ENCODE data around the gene CYB561D1.

GRCh38 chr1:109521002-109521951 is 27.4 kb downstream of the CYB561D1 start:
- no peak for TF ChIP-seq TAF1 (IDR thresholded peaks at IDR 0.05; ENCODE audit: borderline replicate concordance, low read depth, low read length)
- no peak for TF ChIP-seq CTCF (IDR thresholded peaks at IDR 0.05 in 2 of 3, conservative IDR thresholded peaks at IDR 0.05 in 1 of 3; ENCODE audit: control insufficient read depth in 2 of 3, extremely low read depth in 1 of 3, insufficient read depth in 1 of 3, low read depth in 3 of 3, low read length in 3 of 3)
- no peak for TF ChIP-seq CEBPB (IDR thresholded peaks at IDR 0.05; ENCODE audit: borderline replicate concordance in 1 of 2, low read depth in 2 of 2, low read length in 2 of 2)
- no peak for TF ChIP-seq MEF2A (IDR thresholded peaks at IDR 0.05; ENCODE audit: insufficient read depth, low read depth, low read length)
